Lower leg skin (tissue), 4 donors: Measurements from ENCODE around the gene MEF2C. TPM values are rescaled to one million over a fixed set of nuclear protein-coding genes. Genes with fewer than 3 reads are reported as not detected.

Experiments
- DNase-seq, 2 donors: peaks; one replicate each; pipeline ENCODE4 v3.0.0-alpha.2; 2019; ENCODE audit warnings: low spot score in 2 of 2
- H3K4me3 ChIP-seq: fragments of 200-600 bp; sonication (generic); 2 replicates; pipeline ENCODE4 v1.5.1; 2017; ENCODE audit warnings: mild to moderate bottlenecking, low read depth; ENCODE audit not compliant: poor library complexity, severe bottlenecking
- CTCF ChIP-seq, 3 donors: fragments of 450-650 bp; IDR thresholded peaks; one replicate each; pipeline ENCODE4 v1.5.1; 2016; ENCODE audit warnings: antibody characterized with exemption in 3 of 3, mild to moderate bottlenecking in 3 of 3, moderate library complexity in 2 of 3
- POLR2A ChIP-seq, 2 donors: fragments of 450-650 bp; IDR thresholded peaks; one replicate each; pipeline ENCODE4 v1.6.1; 2016 to 2017; ENCODE audit warnings: antibody characterized with exemption in 2 of 2, mild to moderate bottlenecking in 1 of 2, moderate library complexity in 1 of 2
- WGBS, 2 donors: methylation state at CpG; one replicate each; pipeline ENCODE4 v1.1.5; 2018; 5-methylcytosine and 5-hydroxymethylcytosine counted together
- intact Hi-C: fragments of 100-400 bp; cut with DNase I; formaldehyde crosslinking; loops from one replicate; pipeline ENCODE4 v1.15.0; 2023; ENCODE audit warnings: low total_unique reads
- total RNA-seq, 4 donors: library from RNA; depleted of rRNA; stranded (reverse); fragments of >200 nt; gene quantifications; one replicate each; pipeline ENCODE4 v1.1.0, GENCODE V29; 2016

MEF2C gene
- total RNA-seq, 4 donors from 2014 or later = 2.4 to 15.5 (median 8.1) TPM

- TF ChIP-seq POLR2A (IDR thresholded peaks at IDR 0.05) (no peak), CTCF (IDR thresholded peaks at IDR 0.05) (no peak)
- intact Hi-C loops = no loop called here
- WGBS, 2 donors = 25 to 44% methylated on average over 3 of the region's 3 CpGs
- no peak overlapping the region for H3K4me3 ChIP-seq
- no peak for DNase-seq
These were observed 113.8 kb downstream of the MEF2C start for GRCh38 chr5:88769165-88769564.

- no peak overlapping the region for H3K4me3 ChIP-seq
- no peak for DNase-seq
- TF ChIP-seq CTCF (IDR thresholded peaks at IDR 0.05) (no peak), POLR2A (IDR thresholded peaks at IDR 0.05) (no peak)
- WGBS, 2 donors = 86 to 89% methylated on average over 3 of the region's 3 CpGs
- intact Hi-C loops = no loop called here
These were observed 114.6 kb downstream of the MEF2C start for GRCh38 chr5:88768411-88768810.

- no peak for TF ChIP-seq CTCF (IDR thresholded peaks at IDR 0.05)
- TF ChIP-seq POLR2A (IDR thresholded peaks at IDR 0.05) = no peak
- no peak overlapping the region for H3K4me3 ChIP-seq
- DNase-seq = no peak
- intact Hi-C loops = no loop called here
- 92% methylated on average over 7 of the region's 7 CpGs for whole genome bisulfite sequencing, 2 donors
These were observed 117.2 kb downstream of the MEF2C start for GRCh38 chr5:88765798-88766197.

- no peak for DNase-seq
- 82 to 88% methylated on average over 2 of the region's 2 CpGs for WGBS, 2 donors
- intact Hi-C loops = no loop called here
- no peak overlapping the region for H3K4me3 ChIP-seq
- TF ChIP-seq POLR2A (IDR thresholded peaks at IDR 0.05) = no peak
- no peak for TF ChIP-seq CTCF (IDR thresholded peaks at IDR 0.05)
These were observed 117.8 kb downstream of the MEF2C start for GRCh38 chr5:88765171-88765570.

- H3K4me3 ChIP-seq = no peak overlapping the region
- DNase-seq = no peak
- 90 to 93% methylated on average over 2 of the region's 2 CpGs for WGBS, 2 donors
- no peak for TF ChIP-seq POLR2A (IDR thresholded peaks at IDR 0.05)
- no peak for TF ChIP-seq CTCF (IDR thresholded peaks at IDR 0.05)
- intact Hi-C loops = no loop called here
These were observed 121.0 kb downstream of the MEF2C start for GRCh38 chr5:88761939-88762338.

- no peak for TF ChIP-seq POLR2A (IDR thresholded peaks at IDR 0.05)
- no peak for TF ChIP-seq CTCF (IDR thresholded peaks at IDR 0.05)
- intact Hi-C loops = no loop called here
- H3K4me3 ChIP-seq = no peak overlapping the region
- WGBS, 2 donors = 76 to 79% methylated on average over 8 of the region's 8 CpGs
- no peak for DNase-seq
These were observed 121.6 kb downstream of the MEF2C start for GRCh38 chr5:88761269-88761850.
